Ishikawa (cell line): ENCODE measurements around the gene ZNF316.

ENCODE experiments used
- CEBPB ChIP-seq: IDR thresholded peaks from 2 replicates; pipeline ENCODE4 v1.6.1; 2012
- CREB1 ChIP-seq: IDR thresholded peaks from 2 replicates; pipeline ENCODE4 v1.6.1; 2012; ENCODE audit warnings: low read depth
- EGR1 ChIP-seq: IDR thresholded peaks from 2 replicates; pipeline ENCODE4 v1.6.1; 2012
- EP300 ChIP-seq: IDR thresholded peaks from 2 replicates; pipeline ENCODE4 v1.6.1; 2012; ENCODE audit warnings: borderline replicate concordance
- FOXM1 ChIP-seq: IDR thresholded peaks from 2 replicates; pipeline ENCODE4 v1.6.1; 2012; ENCODE audit warnings: low read depth, borderline replicate concordance
- MAX ChIP-seq: IDR thresholded peaks from 2 replicates; pipeline ENCODE4 v1.6.1; 2012
- NFIC ChIP-seq: IDR thresholded peaks from 2 replicates; pipeline ENCODE4 v1.6.1; 2012
- RAD21 ChIP-seq: IDR thresholded peaks from 2 replicates; pipeline ENCODE4 v1.6.1; 2012; ENCODE audit warnings: low read depth
- REST ChIP-seq: IDR thresholded peaks from 2 replicates; pipeline ENCODE4 v1.6.1; 2012; ENCODE audit warnings: low read depth, mild to moderate bottlenecking
- TAF1 ChIP-seq: IDR thresholded peaks from 2 replicates; pipeline ENCODE4 v1.6.1; 2012; ENCODE audit warnings: low read depth, mild to moderate bottlenecking
- TCF12 ChIP-seq: IDR thresholded peaks from 2 replicates; pipeline ENCODE4 v1.6.1; 2012; ENCODE audit warnings: low read depth
- TEAD4 ChIP-seq: IDR thresholded peaks from 2 replicates; pipeline ENCODE4 v1.6.1; 2012
- USF1 ChIP-seq: IDR thresholded peaks from 2 replicates; pipeline ENCODE4 v1.6.1; 2012
- YY1 ChIP-seq: IDR thresholded peaks from 2 replicates; pipeline ENCODE4 v1.6.1; 2012; ENCODE audit warnings: low read depth
- ZBTB7A ChIP-seq: IDR thresholded peaks from 2 replicates; pipeline ENCODE4 v1.6.1; 2012; ENCODE audit warnings: low read depth

Gene ZNF316

DNA sequence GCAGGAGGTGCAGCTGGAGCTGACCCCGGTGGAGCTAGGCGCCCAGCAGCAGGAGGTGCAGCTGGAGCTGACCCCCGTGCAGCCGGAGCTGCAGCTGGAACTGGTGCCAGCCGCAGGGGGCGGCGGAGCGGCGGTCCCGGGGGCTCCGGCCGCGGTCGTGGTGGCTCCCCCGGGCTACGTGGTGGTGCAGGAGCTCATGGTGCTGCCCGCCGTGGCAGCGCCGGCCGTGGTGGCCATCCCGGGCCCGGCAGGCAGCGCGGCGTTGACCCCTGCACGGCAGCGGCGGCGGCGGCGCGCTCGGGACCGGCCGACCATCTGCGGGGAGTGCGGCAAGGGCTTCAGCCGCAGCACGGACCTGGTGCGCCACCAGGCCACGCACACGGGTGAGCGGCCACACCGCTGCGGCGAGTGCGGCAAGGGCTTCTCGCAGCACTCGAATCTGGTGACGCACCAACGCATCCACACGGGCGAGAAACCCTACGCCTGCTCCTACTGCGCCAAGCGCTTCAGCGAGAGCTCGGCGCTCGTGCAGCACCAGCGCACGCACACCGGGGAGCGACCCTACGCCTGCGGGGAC, 14.9 kb upstream of the ZNF316 start:
- no peak for TF ChIP-seq CREB1
- no peak for TF ChIP-seq MAX
- no peak for TF ChIP-seq FOXM1
- TF ChIP-seq TCF12 = no peak
- no peak for TF ChIP-seq TEAD4
- no peak for TF ChIP-seq CEBPB
- no peak for TF ChIP-seq USF1
- TF ChIP-seq ZBTB7A = no peak
- no peak for TF ChIP-seq REST
- TF ChIP-seq NFIC = no peak
- no peak for TF ChIP-seq RAD21
- TF ChIP-seq EGR1 = no peak
- no peak for TF ChIP-seq YY1
- TF ChIP-seq TAF1 = no peak
- no peak for TF ChIP-seq EP300

GRCh38 chr7:6623589-6624245, 13.4 kb upstream of the ZNF316 start:
- TF ChIP-seq ZBTB7A = no peak

GRCh38 chr7:6624246-6624611, 12.9 kb upstream of the ZNF316 start:
- TF ChIP-seq EP300 = no peak
- no peak for TF ChIP-seq ZBTB7A
- TF ChIP-seq TAF1 = no peak

- TF ChIP-seq MAX = no peak
Measured at GRCh38 chr7:6628045-6628444, 9.1 kb upstream of the ZNF316 start.

DNA sequence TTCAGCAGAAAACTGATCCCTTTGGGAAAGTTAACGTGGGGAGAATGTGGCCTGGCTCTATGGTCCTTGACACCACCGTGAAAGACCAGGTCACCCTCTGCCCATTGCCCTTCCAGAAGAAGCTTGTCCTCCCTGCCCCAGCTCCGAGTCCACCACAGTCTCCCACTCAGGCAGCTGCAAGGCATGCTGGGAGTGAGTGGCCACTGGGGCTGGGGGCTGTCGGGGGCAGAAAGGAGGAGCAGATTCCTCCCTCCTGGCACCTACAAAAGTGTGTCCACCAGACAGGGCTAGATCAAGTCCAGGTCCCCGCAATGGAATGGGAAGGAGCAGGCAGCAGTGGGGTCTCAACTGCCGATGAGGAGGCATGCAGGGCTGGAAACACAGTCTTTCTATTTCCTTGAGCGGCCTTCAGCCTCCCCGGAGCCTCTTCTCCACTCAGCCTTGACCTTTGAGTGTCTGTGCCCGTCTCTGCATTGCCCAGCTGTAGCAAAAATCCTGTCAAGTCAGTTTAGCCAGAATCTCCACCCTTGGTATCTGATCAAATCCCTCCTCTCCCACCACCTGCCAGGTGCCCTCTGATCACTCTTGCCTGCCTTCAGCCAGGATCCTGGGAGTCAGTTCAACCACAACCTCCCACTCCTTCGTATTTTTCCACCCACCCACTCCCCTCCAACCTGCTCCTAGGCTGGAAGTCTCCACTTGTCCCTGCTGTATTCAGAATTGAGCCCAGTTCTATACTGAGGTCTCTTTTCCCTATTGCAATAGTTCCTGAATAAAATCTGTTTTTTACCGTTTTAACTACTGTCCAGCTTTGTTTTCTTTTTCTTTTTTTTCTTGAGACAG, 6.9 kb upstream of the ZNF316 start:
- 0 out of 2 replicates have a peak, but pooled peaks have one; percentile 47 for TF ChIP-seq ZBTB7A
- TF ChIP-seq MAX = no peak

- no peak for TF ChIP-seq CEBPB
- no peak for TF ChIP-seq ZBTB7A
- TF ChIP-seq USF1 = no peak
- no peak for TF ChIP-seq TCF12
- no peak for TF ChIP-seq NFIC
- TF ChIP-seq TAF1 = no peak
- TF ChIP-seq REST = no peak
- TF ChIP-seq YY1 = no peak
- TF ChIP-seq RAD21 = no peak
- no peak for TF ChIP-seq EP300
- TF ChIP-seq EGR1 = no peak
- no peak for TF ChIP-seq TEAD4
- TF ChIP-seq CREB1 = no peak
- TF ChIP-seq FOXM1 = no peak
Measured at GRCh38 chr7:6631605-6632004, 5.5 kb upstream of the ZNF316 start.
